NCI-H1436 (cell line): ENCODE results near the gene KCNK4.

Experiments used
- DNase-seq: peaks from one replicate; lab custom pipeline; 2025; lab: John Stamatoyannopoulos, UW

KCNK4 gene

GRCh38 chr11:64268893-64269539, 22.1 kb upstream of the KCNK4 start:
- no peak for DNase-seq

GRCh38 chr11:64269540-64270220, 21.4 kb upstream of the KCNK4 start:
- peak; percentile 99 for DNase-seq

- DNase-seq, result no peak
Observed at GRCh38 chr11:64275031-64275800, 15.9 kb upstream of the KCNK4 start.

- DNase-seq, result no peak
Observed at GRCh38 chr11:64275841-64276240, 15.3 kb upstream of the KCNK4 start.

GRCh38 chr11:64276653-64277431, 14.3 kb upstream of the KCNK4 start:
- DNase-seq, result no peak

GRCh38 chr11:64278576-64279190, 12.4 kb upstream of the KCNK4 start:
- DNase-seq, result no peak

GRCh38 chr11:64281957-64282770, 8.9 kb upstream of the KCNK4 start:
- DNase-seq, result no peak

- no peak for DNase-seq
Observed at GRCh38 chr11:64283092-64283491, 8.0 kb upstream of the KCNK4 start.

- peak; percentile 92 for DNase-seq
Observed at GRCh38 chr11:64284048-64284961, 6.8 kb upstream of the KCNK4 start, which contains the start of gene BAD. Gene BAD, minus strand, starts transcription at chr11:64284665. Its CDS starts 297 bp downstream, at chr11:64284368.

GRCh38 chr11:64284962-64285884, 5.9 kb upstream of the KCNK4 start, which contains the start of gene GPR137:
Gene GPR137, plus strand, starts transcription at chr11:64285848. Its CDS starts 677 bp downstream, at chr11:64286525.
- DNase-seq, result peak; percentile 83

- no peak for DNase-seq
Observed at GRCh38 chr11:64285885-64286800, 5.0 kb upstream of the KCNK4 start.

GRCh38 chr11:64286801-64287159, 4.3 kb upstream of the KCNK4 start:
- DNase-seq, result no peak

GRCh38 chr11:64287676-64288352, 3.3 kb upstream of the KCNK4 start:
- no peak for DNase-seq

- DNase-seq, result no peak
Observed at GRCh38 chr11:64288353-64288750, 2.8 kb upstream of the KCNK4 start.

- no peak for DNase-seq
Observed at GRCh38 chr11:64289002-64289564, 2.0 kb upstream of the KCNK4 start.
